HG03565 (cell line): Measurements from ENCODE around the gene KAZALD1.
"Not testable (repeated sequence)": the region's sequence is repeated elsewhere in the genome, so short reads cannot be mapped to it uniquely, and the experiment has no call there.

Experiments
- ATAC-seq: cut with Tn5 transposase; IDR thresholded peaks from one replicate; pipeline ENCODE4 v1.9.1; 2021; ENCODE audit warnings: mild to moderate bottlenecking, moderate library complexity; ENCODE audit not compliant: unreplicated experiment

The KAZALD1 gene

DNA sequence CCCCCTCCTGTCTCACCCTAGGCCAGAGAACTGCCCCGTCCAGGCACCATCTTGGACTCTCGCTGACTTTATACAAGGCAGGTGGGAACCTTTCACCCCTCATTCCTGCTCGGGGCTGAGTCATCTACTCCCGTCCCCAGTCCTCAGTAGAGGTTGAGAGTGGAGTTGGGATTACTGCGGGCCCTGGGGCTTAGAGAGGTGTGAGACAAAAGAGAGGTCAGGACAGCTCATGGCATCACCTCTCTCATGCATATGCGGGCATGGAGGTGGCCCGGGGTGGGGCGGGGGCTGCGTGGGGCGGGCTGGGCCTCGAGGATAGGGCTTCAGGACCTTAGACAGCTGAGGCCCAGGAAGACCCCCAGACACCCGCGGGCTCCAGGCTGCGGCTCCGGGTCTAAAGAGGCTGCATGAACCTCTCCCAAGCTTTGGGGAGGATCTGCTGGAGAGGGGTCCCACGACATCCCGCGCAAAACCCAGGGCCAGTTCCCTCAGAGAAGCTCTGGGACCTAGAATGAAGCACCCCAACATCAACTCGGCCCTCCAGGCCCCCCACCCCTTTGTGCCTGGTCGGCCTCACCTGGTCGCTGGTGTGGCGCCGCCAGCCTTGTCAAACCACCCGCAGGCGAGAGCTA, 31.2 kb upstream of the KAZALD1 start:
- ATAC-seq: no peak

DNA sequence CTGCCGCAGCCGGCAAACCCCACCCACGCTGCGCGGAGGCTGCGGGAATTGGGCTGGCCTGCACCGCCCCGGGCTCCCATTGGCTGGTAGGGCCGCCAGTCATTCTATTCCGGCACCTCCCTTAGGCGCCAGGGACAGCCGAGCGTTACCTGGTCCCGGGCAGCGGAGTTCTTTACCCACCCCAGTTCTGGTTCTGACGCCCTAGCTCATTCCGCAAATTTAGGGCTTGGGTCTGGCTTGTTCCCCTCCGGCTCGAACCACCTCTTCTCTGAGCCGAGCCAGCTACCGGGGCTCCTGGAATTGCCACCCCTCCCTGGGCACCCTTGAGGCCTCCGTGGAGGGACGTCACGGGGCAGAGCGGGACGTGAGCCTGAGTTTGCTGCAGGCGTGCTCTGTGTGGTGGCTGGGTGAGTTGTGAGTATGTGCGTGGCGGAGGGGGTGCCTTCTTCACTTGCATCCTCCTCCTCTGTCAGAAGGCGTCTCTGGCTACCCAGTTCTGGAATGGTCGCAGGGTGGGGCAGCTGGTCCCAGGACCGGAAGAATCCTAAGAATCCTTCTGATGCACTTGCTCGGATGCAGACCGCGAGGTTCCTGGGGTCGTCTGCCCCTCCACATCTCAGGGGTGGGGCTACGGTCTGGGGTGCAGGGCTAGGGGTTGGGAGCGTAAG, 30.5 kb upstream of the KAZALD1 start, which contains the start of the genes PDZD7 and SFXN3:
PDZD7 (minus strand) TSS at position 2 of the 668 bp plus-strand sequence. CDS start 910 bp downstream, outside the sequence.
SFXN3 (plus strand) TSS at position 107 of the 668 bp plus-strand sequence. CDS start 3,461 bp downstream, outside the sequence.
- ATAC-seq: peak; percentile 85

DNA sequence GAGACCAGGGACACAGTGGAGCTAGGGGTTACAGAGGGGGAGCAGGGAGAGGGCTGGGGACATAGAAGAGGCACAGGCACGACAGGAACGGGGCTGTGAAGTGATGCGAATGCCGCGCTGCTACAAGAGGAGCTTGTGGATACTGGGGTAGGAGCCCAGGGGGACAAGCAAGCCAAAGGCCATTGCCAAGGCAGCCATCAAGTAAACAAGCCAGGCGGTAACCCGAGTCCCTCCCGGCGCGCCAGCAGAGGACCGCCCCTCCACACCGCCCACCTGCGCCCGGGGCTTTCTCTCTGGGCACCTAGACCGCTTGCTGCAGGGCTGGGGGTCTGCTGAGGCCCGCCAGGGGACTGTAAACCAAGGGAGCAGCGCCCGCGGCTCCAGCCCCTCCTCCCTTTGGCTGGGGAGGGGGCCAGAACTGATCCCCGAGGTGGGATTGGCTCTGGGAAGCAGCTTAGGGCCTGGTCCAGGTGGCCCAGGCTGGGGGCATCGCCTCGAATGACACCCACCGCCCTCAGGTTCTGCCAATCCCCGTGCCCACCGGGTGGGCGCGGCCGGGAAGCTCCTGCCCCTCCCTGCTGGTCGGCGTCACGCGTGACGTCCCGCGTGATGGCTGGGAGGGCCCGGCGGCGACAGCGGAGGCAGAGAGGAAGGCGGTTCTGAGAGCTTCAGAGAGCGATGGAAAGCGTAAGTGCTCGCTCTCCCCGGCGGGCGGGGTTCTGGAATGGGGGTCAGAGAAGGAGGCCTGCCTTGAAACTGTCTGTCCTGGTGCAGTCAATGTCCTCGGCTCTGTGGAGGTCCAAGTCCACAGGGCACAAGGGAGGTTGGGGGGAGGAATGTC, 29.8 kb upstream of the KAZALD1 start:
- no peak for ATAC-seq

DNA sequence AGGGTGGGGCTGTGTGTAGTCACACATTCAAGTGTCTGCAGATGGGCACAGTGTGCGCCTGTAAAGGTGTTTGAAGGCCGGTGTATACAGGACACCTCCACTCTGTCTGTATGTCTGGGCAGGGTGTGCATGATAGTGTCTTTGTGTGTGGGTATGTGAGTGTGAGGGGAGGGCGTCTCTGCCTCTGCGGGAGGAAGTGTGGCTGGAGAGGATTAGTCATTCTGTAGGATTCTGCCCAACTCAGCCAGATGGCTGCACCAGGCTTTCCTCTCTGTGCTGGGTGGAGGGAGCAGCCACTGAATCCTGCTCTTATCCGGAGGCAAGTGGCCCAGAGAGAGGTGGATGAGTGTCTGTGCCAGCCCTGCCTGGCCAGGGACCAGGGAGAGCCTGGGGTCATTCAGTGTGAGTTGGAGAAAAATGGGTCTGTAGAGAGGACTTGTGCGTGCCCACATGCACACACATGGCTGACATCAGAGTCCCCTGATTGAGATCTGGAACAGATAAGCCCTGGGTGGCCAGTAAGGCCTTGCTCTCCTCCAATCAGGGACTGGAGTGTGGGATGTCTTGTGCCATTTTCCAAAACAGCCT, 29.1 kb upstream of the KAZALD1 start:
- ATAC-seq: no peak

DNA sequence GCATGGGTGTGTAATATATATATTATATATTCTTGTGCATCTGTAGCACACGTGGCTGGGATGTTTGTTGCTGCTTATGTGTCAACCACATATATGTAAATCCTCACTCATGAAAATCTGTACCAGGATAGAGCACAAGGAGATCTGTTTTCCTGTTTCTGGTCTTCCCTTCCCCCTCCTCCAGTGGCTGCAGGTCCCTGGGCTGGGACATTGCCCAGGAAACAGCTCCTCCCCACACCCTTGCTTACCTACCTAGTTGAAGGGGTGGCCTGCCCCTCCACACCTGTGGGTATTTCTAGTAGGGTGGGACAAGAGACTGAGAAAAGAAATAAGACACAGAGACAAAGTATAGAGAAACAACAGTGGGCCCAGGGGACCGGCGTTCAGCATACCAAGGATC, 28.5 kb upstream of the KAZALD1 start:
- no peak for ATAC-seq

DNA sequence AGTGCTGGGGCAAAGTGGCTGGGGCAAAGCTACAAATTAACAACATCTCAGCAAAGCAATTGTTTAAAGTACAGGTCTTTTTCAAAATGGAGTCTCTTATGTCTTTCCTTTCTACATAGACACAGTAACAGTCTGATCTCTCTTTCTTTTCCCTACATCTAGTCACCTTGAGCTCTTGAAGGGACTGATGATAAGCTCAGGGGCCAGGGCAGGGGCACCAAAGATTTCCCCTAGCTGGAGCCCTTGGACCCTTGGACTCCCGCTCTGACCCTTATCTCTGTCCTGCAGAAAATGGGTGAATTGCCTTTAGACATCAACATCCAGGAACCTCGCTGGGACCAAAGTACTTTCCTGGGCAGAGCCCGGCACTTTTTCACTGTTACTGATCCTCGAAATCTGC, 27.4 kb upstream of the KAZALD1 start:
- not testable (repeated sequence) for ATAC-seq

DNA sequence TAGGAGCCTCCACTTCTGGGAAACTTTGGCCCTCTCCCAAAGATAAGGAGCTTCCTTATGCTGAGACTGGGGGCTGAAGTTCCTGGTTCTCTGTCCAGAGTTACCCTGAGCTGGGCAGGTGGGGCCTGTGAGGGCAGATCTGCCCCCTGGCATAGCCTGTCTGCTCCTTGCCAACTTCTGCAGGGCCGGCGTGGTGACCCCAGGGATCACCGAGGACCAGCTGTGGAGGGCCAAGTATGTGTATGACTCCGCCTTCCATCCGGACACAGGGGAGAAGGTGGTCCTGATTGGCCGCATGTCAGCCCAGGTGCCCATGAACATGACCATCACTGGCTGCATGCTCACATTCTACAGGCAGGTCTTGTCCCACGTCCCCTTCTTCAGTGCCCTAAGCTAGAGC, 26.5 kb upstream of the KAZALD1 start:
- ATAC-seq: no peak

DNA sequence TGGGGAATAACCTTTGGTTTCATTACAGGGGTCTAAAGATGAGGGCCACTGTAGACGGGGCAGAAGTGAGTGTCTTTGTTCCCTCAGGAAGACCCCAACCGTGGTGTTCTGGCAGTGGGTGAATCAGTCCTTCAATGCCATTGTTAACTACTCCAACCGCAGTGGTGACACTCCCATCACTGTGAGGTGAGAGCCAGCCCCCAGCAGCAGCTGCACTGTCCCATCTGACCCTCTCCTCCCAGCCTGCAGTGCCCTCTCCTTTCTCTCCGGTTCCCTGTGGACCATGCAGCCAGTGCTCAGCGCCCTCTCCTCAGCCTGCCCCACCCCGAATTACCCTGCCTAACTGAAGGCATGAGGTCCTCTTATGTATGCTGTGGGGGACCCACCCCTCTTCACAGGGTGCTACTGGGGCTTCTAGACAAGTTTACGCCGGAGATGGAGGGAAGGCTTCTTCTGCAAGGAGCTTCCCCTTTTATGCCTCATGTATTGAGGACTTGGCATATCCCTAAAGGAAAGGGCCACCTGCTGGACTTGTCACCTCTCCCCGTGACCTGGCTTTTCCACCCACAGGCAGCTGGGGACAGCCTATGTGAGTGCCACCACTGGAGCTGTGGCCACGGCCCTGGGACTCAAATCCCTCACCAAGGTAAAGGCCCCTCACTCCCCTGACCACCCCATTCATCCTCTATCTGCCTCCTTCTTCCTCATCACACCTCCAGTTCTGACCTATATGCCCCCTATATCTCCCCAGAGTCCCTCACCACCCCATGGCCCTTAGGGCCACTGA, 25.7 kb upstream of the KAZALD1 start:
- ATAC-seq: no peak

DNA sequence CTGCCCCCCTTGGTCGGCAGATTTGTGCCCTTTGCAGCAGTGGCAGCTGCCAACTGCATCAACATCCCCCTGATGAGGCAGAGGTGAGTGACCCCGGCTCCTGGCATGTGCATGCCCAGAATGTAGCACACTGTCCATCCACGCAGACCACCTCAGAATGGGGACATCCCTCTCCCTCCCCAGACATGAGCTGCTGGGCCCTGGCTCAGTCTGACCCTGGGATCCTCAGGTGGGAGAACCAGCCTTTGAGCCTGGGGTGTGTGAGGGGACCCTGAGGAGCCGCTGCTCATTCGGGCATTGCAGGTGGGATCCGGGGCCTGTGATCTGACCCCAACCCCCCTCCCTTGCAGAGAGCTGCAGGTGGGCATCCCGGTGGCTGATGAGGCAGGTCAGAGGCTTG, 25.1 kb upstream of the KAZALD1 start:
- no peak for ATAC-seq

DNA sequence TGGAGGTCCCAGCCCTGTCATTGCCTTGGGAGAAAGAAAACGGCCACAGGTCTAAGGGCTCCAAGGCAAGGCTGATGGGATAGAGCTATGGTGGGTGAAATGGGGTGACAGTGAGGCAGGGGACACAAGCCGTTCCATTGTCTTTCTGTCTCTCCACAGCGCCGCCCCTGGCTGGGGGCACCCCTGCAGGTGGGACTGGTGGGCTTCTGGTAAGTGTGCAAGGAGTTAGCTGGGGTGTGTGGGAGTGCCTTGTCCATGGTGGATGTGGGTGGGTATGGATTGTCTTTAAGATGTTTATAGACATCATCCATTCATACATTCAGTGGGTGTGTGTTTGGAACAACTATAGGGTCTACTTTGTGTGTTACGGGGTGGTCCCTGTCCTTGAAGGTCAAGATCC, 23.3 kb upstream of the KAZALD1 start:
- no peak for ATAC-seq

DNA sequence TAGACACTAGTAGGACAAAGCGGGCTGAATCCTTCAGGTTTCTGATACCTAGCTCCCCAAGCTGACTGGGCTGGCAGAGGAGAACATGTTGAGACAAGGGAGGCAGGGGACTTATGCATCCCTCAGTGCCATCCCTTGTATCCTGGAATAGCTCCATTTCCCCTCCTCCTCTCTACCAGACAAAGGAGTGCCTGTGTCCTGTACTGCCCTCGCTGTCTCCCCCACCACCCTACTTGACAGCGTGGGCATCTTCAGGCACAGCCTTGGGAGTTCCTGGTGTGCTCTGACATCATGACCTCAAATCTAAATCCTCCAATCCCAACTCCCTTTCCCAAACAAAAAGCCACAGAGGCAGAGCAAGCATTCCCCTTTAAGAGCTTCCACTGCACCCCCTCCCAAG, 21.7 kb upstream of the KAZALD1 start:
- no peak for ATAC-seq

DNA sequence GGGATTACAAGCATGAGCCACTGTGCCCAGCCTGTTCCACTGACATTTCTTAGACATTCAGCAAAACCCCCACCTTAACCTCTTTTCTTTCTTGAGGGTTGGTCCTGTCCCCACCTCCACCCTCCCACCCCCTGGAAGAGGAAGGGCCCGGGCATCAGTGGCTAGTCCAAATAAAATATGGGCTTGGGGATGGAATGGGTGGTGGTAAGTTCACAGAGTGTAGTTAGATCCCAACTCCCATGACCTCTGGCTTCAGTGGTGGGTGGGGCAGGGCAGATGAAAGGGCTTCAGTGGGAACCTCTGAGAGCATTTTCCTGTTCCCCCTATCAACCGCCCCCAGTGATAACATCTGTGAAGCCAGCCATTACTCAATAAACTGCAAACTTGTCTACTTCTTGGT, 20.9 kb upstream of the KAZALD1 start:
- no peak for ATAC-seq

DNA sequence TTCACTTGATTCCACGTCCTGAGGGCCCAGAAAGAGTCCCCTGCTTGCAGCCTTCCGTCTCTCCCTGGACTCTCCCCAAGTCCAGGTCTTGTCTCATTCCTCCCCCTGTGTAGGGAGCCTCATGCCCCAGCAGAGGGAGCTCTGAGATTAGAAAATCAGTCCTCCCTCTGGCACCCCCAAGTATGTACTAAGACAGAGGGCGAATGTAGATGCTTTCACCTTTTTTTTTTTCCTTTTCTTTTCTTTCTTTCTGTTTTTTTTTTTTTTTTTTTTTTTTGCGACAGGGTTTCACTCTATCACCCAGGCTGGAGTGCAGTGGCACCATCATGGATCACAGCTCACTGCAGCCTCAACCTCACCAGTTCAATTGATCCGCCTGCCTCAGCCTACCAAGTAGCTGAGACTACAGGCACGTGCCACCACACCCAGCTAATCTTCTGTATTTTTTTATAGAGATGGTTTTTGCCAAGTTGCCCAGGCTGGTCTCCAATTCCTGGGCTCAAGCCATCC, 20.5 kb upstream of the KAZALD1 start:
- peak; percentile 54 for ATAC-seq

DNA sequence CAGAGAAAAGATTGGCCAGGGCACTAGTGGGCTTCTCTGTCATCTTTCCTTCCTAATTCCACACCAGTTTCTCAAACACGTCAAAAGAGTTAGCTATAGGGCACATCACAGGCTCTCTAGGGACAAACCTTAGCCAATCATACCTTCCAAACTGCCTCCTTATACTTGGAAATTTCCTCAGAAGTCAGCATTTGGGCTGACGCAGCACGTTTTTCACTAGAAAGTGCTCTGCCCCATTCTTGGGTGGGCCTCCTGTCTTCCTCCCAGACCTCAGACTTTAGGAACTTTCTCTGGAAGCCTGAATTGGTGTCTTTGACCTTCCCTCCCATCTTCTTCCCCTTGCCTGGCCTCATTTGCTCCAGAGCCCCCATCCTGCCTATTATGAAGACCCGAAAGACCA, 19.7 kb upstream of the KAZALD1 start:
- no peak for ATAC-seq

DNA sequence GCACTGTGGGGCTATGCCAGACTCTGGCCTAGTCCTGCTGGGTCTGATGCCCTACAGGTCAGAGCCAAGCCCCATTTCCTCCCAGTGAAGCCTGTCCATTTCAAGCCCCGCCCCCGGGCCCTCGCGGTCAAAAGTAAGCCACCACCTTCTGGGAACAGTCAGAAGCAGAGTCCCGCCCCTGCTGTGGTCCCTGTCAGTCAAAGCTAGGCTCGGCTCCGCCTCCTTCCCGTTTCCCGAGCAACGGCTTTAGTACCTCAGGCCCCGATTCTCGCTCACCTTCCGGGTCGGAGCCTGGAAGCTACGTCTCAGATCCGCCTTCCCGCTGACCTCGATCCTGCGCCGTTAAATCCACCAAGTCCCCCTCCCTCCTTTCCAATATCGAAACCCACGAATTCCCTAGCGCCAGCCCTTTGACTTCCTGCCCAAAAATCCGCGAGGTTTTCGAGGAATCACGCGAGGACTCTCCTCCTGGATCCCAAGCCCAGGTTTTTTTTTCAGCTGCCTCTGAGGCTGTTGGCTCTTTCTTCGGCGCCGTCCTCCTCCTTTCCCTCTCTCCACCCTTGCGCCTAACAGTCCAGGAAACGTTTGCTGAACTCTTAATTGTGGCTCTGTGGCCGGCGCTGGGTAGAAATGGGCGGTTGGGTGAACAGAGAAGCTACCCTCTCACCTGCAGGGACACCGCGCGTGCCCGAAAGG, 19.0 kb upstream of the KAZALD1 start:
- ATAC-seq: peak; percentile 85

DNA sequence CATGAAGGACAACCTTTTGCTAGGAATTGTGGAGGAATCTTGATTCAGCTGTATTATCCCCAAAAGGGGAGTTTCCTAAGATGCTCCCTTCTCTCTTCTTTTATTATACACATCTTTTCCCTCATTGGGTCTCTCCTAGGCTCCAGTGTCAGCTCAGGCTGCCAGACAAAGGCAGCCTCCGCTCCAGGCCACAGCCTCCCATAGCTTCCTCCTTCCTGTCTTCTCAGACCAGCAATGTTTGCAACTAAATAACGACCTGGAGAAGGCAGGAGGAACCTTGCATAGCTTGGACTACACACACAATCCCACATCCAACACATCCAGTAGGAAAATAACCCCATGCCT, 18.5 kb upstream of the KAZALD1 start:
- ATAC-seq: no peak

DNA sequence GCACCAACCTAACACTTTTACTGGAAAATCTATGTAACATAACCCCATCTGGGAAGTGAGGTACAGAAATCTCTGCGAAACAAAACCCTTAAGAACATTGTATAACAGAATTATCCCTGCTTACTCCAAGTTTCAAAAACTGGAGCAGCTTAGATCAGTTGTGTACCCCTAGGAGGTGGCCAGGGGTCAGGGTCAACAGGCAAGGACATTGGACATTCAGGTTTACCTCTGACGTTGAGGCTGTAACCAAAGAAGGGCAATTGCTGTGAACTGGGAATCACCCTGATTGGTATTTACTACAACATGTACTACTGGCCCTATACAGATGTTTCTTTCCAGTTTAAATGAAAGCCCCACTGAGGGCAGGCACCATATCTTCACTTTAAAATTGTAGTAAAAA, 17.7 kb upstream of the KAZALD1 start:
- no peak for ATAC-seq

DNA sequence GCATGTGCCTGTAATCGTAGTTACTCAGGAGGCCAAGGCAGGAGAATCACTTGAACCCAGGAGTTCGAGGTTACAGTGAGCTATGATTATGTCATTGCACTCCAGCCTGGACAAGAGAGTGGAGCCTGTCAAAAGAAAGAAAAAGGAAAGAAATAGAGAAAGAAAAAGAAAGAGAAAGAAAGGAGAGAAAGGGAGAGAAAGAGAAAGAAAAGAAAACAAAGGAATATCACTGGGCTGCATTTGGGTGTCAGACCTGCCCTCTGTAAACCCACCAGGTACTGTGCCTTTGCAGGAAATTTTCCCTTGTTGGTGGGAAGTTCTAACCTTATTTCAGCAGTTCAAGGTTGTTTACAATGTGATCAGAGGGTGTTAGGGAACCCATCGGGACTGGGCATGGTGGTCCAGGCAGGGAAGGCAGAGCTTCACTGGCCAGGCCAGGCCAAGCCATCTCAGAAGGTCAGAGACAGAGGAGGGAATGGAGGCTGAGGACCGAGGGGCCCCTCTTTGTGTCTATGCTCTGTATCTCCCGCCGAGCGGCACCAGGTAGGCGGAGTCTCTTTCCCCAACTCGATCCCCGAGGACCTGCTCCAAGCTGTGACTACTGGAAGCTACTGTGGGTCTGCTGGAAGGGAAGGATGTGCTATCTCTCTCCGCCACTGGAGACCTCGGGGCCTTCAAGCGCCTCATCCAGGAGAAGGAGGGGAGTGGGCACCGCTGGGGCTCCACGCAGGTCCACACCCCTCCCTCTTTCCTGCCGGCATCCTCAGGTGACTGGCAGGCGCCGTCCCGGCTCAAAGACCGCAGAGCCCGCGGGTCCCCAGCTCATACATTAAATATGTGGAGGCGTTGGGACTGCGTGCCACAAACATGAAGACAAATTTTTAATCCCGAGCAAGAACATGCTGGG, 15.2 kb upstream of the KAZALD1 start:
- ATAC-seq: no peak

DNA sequence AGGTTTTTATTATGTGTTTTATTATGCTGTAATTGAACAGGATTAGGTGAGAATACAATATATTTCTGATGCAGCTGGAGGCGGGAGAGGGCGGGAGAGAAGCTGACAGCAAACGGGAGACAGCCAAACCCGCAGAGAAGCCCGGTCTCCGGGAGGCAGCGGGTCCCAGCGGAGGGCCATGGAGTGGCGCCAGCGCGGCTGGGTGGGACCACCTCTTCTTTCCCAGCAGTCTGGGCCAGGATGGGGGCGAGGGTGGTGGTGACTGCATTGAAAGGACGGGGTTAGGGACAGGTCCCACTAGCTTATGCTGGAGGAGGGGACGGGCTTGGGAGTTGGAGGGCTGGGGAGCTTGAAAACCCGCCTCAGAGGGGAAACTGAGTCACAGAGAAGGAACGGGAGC, 14.5 kb upstream of the KAZALD1 start:
- no peak for ATAC-seq
